HG03103 (cell line): ENCODE measurements around the gene GPR63.

Experiments
- ATAC-seq: cut with Tn5 transposase; IDR thresholded peaks from one replicate; pipeline ENCODE4 v1.9.1; 2021; ENCODE audit warnings: low read depth; ENCODE audit not compliant: unreplicated experiment

GPR63 gene

GRCh38 chr6:96762599-96762998, 74.7 kb downstream of the GPR63 start:
- no peak for ATAC-seq

DNA sequence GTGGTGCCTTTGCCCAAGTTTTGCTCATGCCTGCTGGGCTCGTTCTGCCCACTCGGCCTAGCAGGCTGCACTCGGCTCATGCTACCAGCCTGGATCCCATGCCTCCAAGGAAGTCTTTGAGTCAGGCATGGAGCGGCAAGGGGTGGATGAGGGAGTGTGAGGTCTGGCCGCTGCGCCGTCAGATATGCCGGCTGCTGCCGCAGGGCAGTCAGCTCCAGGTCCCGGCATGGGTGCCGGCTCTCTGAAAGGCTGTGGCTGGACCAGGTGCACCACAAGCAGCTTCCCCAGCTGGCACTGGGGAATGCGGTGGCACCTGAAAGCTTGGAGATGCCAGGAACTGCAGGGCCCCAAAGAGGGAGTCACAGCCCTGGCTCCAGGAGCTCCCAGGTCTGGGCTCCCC, 75.5 kb downstream of the GPR63 start:
- ATAC-seq = no peak

DNA sequence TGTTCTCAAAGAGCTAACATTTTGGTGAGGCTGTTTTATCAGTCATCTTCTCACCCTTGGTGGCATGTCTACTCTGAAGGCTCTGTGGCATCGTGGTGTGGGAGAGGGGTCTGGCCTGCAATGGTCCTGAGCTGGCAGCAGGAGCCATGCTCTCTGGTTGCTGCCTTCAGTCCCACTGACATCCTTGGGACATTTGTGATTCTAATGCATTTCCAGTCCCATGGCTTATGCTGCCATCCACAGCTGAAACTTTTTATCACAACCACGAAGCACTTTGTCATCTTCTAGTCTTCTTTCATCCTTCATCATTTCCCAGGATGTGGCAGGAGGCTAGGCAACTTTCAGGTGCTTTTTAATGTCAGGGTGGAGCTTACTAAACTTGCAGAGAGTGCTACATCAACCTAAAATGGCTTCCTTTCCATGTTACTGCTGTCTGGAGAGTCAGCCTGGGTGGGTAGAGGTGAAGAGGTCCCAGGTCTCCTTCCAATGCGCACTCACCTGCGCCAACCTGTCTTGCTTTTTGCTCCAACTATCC, 77.1 kb downstream of the GPR63 start:
- no peak for ATAC-seq

GRCh38 chr6:96755096-96755495, 82.2 kb downstream of the GPR63 start:
- no peak for ATAC-seq

GRCh38 chr6:96749891-96750290, 87.4 kb downstream of the GPR63 start:
- ATAC-seq = no peak
